Measurements from ENCODE around the gene RPS14. TPM values are rescaled to one million over a fixed set of nuclear protein-coding genes. Genes with fewer than 3 reads are reported as not detected.
"Not testable (repeated sequence)": the region's sequence is repeated elsewhere in the genome, so short reads cannot be mapped to it uniquely, and the experiment has no call there.

Gene RPS14
- total RNA-seq, 1 donor from 2014 or later = 1,424 TPM

DNA sequence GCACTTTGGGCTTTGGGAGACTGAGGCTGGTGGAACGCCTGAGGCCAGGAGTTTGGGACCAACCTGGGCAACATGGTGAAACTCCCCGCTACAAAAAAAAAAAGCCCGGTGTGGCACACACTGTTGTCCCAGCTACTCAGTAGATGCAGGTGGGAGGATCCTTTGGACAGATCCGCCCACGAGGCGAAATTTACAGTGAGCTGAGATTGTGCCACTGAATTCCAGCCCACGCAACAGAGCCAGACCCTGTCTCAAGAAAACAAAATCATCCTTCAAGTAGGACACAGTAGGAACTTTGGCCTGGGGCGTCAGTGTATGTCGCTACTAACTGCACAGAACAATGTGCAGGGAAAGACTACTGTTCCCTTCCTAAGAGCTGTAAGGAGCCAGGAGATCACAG lies 4.8 kb downstream of the RPS14 start:
- DNase-seq (ENCODE audit: low spot score) = no peak

DNA sequence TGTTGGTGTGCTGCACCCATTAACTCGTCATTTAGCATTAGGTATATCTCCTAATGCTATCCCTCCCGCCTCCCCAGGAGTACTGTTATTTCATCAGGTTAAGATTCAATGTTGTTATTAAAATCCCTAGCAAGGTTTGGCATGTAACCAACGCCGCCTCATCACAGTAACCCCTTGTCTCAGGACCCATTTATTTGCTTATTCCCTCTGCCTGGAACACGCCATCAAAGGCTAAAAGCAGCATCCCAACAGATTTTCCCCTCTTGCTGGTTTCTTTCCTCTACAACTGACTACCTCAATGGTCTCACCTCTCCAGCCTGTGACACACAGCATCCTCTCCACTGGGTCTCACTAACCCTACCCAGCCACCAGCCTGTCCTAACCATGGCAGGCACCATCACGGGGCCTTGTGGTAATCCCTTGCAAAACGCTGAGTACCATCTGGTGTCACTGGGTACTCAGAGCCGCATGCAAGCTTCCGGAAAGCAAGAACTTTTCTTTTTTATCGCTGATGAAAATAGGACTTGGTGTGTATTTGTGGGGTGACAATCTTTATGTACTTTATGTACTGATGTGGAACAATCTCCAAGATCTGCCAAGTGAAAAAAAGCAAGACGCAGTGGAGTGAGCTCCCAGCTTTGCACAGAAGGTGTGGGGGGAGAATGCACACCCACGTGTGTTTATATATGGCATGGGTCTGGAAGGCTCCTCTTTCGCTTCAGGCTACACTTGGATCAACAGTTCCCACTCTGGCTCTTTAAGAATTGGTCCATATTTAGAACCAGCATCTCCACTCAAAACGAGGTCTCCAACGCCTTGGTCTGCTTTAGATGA lies 6.1 kb downstream of the RPS14 start:
- DNase-seq (ENCODE audit: low spot score) = no peak

DNA sequence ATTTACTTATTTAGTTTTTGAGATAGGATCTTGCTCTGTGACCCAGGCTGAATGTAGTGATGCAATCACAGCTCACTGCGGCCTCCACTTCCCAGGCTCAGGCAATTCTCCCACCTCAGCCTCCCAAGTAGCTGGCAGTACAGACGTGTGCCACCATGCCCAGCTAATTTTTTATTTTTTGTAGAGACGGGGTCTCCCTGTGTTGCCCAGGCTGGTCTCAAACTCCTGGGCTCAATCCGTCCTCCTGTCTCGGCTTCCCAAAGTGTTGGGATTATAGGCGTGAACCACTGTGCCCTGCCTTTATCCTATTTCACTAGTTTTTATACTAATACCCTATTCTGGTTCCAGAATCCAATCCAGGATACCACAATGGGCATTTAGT lies 6.8 kb downstream of the RPS14 start:
- no peak for DNase-seq (ENCODE audit: low spot score)

DNA sequence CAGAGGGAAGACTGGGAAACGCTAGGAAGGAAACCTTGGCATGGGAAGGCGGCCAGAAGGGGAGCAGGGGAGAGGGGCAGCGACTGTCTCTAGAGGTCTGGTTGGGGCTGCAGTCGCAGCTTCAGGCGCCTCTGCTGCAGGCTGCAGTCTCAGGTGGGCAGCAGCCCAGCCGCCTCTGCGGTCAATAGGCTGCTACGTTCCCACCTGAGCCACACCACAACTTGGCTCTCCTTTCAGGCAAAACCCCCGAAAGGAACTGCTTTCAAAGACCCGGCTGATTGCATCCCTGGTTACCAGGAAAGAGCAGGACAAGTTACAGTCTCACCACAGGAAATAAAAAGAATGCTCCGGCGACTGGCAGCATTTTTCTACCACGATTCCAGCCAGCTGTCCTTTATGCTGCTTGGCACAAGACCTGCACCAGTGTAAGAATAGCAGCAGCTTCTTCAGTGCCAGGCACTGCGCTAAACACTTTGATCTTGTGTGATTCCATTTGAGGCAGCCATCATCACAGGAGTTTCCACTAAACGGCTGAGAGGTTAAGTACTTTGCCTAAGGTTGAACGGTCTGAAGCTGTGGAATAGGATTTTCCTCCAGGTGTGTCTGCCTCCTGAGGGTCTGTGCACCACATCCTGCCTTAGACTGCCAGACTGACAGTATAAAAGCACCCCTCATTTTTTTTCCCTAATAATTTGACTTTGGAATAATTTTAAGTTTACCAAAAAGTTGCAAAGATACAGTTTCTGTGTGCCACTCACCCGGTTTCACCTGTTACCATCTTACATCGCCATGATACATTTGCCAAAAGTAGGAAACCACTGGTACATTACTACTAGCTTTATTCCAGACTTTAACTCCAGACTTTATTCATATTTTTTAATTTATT lies 7.5 kb downstream of the RPS14 start:
- DNase-seq (ENCODE audit: low spot score) = no peak

DNA sequence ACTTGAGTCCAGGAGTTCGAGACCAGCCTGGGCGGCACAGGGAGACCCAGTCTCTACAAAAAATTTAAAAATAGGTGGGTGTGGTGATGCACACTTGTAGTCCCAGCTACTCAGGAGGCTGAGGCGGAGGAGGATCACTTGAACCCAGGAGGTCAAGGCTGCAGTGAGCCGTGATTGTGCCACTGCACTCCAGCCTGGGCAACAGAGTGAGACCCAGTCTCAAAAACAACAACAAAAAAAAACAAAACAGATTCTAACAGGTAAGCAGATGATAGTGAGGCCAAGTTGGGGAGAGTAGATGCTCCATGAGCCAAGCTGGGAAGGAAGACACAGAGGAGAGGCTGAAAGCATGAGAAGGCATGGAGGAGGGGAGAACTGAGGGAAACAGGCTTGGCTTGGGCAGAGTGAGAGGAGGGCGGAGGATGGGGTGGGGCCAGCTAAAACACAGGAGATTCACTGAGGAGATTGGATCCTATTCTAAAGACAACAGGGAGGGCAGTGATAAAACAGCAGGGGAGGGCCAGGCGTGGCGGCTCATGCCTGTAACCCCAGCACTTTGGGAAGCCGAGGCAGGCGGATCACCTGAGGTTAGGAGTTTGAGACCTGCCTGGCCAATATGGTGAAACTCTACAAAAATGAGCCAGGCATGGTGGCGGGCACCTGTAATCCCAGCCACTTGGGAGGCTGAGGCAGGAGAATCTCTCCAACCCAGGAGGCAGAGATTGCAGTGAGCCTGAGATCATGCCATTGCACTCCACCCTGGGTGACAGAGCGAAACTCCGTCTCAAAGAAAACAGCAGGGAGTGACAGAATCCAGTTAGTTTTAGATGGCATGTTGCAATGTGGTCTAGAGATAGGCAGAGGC lies 8.4 kb downstream of the RPS14 start:
- no peak for DNase-seq (ENCODE audit: low spot score)

DNA sequence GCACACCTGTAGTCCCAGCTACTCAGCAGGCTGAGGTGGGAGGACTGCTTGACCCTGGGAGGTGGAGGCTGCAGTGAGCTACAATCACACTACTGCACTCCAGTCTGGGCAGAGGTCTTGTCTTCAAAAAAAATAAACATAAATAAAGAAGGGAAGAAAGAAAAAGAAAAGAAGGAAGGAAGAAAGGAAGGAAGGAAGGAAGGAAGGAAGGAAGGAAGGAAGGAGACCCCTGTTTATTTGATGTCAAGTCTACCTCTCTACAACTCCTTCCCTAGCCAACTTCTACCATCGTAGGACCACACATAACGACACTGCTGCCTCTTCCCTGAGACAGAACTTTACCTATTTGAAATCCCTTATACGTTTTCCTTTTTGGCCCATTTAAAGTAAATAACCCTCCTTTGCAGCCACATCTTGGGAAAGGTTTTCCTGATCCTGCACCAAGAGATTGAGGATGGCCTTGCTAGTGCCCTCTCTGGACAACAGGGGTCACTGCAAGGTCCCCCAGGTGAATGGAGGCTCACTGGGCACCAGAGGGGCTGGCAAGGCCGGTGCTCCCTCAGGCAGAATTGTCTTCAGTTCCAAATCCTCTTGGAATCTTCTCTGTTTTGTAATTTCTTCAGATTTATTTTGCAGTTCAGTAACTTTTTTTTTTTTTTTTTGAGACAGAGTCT lies 10.5 kb downstream of the RPS14 start:
- no peak for DNase-seq (ENCODE audit: low spot score)

DNA sequence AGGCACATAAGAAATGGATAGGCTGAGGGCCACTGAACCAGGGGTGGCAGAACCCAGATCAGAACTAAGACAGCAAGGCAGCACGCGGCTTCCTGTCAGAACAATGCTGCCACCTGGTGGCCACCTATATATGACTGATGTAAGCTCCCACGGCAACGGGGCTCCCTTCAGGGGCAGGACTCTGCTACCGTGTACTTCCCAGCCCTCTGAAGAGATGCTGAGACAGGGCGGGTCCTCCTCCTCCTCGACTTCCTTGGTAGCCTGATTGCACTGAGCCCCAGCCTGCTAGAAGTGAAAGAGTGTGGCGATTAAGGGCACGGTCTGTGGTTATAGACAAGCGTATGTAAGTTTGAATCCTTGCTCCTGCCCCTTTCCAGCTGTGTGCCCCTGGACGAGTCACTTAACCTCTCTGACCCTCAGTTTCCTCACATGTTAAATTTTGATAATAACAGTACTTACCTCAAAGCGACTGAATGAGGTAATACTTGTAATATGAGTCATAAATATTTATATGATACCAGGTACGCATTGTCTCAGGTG lies 13.3 kb downstream of the RPS14 start:
- peak; percentile 92 for DNase-seq (ENCODE audit: low spot score)

DNA sequence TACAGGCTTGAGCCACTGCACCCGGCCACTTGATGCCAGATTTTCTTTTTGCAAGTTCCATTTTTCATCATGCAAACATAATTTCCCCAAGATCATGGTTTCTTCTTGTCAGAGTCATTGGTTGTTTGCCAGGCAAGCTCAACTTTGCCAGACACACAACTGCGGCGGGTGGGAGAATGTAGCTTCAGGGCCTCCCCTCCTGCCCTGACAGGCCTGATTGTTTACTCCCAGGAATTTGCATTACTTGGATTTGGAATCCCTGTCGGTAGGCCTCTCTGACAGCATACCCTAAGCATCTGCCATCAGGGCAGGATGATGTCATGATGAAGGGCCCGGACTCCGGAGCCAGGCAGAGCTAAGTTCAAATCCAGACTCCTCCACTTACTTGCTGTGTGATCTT lies 15.1 kb downstream of the RPS14 start:
- DNase-seq (ENCODE audit: low spot score) = no peak

DNA sequence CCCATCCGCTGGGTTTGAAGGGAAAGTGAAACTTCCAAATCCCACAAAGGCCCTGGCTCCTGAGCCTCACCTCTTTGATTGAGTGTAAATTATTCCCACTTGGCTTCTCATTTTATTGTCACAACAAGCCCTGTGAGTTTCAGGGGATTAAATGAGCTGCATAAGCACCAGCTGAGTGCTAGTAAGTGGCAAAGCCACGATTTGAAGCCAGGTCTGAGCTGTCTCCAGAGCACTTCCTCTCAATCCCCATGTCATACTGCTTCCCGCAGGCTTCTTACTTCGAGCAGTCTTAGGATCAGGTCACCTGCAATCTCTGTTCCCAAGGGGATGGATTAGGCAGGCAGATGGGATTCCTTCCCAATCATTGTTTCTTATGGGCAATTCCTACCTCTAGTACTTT lies 18.0 kb downstream of the RPS14 start:
- no peak for DNase-seq (ENCODE audit: low spot score)

DNA sequence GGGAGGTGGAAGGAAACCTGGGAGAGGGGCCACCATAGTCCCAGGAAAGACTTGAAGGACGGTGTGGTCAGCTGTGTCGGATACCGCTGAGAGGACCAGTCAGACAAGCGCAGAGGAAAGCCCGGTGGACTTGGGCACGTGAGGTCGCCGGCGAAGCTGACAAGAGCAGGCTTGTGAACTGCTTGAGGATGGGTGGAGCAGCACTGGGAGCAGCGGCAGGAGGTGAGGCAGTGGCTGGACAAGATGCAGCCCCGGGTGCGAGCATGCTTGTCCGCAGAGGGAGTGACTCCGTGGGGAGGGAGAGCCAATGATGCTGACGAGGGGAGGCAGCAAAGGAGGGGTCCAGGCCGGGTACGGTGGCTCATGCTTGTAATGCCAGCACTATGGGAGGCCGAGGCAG lies 18.5 kb downstream of the RPS14 start:
- DNase-seq (ENCODE audit: low spot score) = no peak

DNA sequence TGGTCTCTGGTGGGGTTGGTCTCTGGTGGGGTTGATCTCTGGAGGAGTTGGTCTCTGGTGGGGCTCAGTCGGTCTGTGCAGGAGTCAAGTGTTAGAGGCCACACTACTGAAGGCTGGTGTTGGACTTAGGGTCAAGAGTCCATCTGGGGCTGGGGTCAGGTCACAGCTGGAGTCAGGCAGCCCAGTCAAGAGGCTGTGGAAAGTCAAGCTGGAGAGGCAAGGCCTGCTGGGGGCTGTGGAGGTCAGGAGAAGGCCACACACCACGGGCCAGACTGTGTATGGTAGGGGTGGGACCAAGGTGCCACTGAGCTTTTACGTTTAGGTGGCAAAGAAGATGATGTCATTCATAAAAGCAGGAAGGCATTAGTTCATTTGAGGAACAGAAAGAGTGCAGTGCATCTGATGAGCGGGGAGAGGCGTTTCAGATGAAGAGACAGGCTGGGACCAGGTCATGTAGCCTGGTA lies 20.1 kb downstream of the RPS14 start:
- no peak for DNase-seq (ENCODE audit: low spot score)

DNA sequence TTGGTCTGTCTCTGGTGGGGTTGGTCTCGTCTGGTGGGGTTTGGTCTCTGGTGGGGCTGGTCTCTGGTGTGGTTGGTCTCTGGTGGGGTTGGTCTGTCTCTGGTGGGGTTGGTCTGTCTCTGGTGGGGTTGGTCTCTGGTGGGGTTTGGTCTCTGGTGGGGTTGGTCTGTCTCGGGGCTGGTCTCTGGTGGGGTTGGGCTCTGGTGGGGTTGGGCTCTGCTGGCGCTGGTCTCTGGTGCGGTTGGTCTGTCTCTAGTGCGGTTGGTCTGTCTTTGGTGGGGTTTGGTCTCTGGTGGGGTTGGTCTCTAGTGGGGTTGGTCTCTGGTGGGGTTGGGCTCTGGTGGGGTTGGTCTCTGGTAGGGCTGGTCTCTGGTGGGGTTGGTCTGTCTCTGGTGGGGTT lies 20.6 kb downstream of the RPS14 start:
- DNase-seq (ENCODE audit: low spot score) = no peak

DNA sequence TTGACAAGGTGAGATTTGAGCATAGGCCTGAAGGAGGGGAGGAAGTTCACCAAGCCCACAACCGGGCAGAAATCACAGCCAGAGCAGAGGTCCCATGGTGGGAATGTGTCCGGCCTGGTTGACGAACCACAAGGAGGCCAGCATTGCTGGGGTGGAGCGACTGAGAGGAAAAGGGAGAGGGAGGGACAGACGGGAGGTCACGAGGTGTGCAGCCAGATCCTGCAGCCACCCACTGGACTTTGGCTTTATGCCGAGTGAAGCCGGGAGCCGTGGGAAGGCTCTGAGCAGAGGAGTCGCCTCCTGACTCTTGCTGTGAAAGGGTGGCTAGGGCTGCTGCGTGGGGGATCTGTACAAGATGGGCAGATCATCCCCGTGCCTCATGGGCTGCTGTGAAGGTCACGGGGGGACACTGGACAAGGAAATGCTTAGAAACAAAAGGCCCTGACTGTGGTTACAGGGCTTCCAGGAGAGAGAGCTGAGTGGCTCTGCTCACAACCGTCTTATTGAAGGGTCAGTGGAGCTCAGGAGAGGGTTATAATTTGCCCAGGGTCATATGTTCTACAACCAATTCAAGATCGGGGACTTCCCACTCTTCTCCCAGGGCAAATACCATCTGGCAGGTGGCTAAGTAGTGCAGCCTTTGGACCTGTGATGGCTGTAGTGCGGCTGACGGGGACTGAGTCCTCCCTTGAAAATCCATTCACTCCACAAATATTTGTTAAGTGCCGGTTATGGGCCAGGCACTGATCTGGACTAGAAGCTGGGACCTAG lies 21.2 kb downstream of the RPS14 start:
- peak; percentile 33 for DNase-seq (ENCODE audit: low spot score)

DNA sequence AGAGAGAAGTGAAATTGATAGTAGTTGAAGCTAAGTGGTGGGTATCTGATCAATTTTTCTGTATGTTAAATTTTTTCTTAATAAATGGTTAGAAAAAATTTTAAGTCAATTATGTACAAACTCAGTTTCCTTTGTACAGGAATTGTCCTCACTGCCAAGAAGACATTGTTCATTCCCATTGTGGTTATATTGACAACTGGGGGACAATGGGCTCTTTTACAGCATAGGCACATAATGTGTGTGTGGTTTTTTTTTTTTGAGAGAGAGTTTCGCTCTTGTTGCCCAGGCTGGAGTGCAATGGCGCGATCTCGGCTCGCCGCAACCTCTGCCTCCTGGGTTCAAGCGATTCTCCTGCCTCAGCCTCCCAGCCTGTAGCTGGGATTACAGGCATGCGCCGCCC lies 23.4 kb downstream of the RPS14 start:
- DNase-seq (ENCODE audit: low spot score) = not testable (repeated sequence)

DNA sequence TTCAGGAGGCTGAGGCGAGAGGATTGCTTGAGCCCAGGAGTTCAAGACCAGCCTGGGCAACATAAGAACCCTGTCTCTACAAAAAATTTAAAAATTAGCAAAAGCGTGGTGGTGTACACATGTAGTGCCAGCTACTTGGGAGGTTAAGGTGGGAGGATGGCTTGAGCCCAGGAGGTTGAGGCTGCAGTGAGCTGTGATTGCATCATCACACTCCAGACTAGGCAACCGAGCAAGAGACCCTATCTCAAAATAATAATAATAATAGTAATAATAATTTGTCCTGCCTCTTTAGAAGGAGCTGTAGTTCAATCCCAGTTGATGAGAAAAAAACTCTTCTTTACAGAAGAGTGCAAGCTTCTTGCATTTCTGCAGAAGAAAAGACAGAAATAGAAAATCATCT lies 26.8 kb downstream of the RPS14 start:
- DNase-seq (ENCODE audit: low spot score) = no peak

DNA sequence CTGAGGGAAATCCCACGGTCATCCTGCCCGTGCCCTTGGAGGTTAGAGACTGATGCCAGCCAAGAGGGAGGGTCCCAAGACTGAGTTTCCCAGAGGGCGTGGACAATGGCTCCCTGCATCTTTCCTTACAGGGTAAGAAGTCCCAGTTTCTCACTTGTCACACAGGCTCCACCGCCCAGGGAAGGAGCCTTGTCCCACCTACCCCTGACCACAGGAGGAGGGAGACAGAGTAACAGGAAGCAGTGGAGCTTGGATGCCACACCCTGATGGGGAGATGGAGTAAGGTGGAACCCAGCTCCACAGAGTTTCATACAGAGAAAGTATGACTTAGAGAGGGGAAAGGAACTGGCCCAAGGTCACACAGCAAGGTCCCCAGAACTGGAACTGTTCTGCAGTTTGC lies 27.5 kb downstream of the RPS14 start:
- DNase-seq (ENCODE audit: low spot score) = no peak

DNA sequence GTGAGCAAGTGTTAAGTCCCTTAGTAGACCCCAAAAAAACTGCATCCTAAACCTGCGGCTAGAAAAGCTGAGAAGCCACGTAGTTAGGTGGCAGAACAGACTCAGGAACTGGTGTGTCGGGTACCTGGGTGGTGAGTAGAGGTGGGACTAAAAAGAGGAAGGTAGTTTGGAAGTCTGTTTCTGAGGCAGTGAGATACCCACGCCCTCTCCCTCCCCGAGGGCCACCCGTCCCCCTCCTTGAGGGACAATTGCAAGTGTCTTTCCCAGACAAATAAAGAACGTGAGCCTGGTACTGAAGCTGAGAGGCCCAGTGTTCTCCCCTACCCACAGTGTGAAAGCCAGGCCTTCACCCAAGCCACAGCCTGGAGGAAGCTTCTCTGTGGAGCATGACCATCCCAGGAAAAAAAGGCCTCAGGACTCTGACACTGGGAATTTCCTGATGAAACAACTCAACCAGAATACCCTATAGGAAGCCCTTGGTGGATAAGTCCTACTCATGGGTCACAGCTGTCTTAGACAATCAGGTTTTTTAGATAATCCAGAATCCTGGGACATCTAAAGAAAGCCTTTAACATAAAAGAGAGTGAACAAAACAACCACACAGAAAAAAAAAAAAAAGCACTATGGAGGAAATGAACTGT lies 29.8 kb downstream of the RPS14 start:
- DNase-seq (ENCODE audit: low spot score) = no peak

DNA sequence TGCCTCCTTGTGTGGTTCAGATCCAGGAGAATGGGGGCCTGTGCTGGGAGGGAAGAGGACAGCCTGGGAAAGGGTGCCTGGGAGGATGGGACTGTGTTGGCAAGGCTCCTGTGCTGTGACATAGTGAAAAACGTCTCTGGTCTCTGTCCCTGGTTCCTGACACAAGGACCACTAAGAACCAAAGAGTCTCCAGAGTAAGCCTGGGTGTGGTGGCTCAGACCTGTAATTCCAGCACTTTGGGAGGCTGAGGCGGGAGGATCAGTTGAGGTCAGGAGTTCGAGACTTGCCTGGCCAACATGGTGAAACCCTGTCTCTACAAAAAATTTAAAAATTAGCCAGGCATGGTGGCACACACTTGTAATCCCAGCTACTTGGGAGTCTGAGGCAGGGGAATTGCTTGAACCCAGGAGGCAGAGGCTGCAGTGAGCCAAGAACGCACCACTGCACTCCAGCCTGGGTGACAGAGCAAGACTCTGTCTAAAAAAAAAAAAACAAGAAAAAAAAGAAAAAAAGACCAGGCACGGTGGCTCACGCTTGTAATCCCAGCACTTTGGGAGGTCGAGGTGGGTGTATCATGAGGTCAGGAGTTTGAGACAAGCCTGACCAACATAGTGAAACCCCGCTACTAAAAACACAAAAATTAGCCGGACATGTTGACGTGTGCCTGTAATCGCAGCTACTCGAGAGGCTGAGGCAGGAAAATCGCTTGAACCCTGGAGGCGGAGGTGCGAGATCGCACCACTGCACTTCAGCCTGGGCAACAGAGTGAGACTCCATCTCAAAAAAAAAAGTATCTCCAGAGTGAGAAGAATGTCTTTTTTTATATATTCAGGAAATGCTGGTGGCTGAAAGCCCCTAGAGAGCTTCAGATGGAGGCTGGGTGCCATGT lies 35.4 kb downstream of the RPS14 start:
- DNase-seq (ENCODE audit: low spot score) = not testable (repeated sequence)
